Measurements from ENCODE around the gene COG5.

Gene COG5

DNA sequence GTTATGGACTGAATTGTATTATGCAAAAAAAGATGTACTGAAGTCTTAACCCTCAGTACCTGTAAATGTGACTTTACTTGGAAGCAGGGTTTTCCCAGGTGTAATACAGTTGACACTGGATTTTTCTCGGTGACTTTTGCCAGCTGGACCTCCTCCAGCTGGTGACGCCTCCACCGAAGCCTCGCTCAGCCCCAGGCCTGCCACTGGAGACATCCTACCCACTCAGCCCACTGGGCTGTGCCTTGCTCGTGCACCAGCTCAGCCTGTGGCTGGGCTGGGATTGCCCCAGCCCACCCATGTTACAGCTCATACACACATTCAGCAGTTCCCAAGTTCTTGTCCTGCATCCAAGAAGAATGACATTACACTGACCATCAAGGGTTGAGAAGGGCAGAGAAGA is 136.3 kb downstream of the COG5 start:
- Histone ChIP-seq H4K20me1 (ENCODE audit: control insufficient read depth, insufficient read depth, low read depth, low read length) (no peaks in the 10 kb centered on the region), H3K4me3 (ENCODE audit: low read length) (no peak overlapping the region), H3K27me3 (ENCODE audit: control insufficient read depth, low read length) (no peaks in the 10 kb centered on the region), H3K36me3 (ENCODE audit: control insufficient read depth, low read length) (no peaks in the 10 kb centered on the region), H3K79me2 (ENCODE audit: control insufficient read depth, low read length) (no peaks in the 10 kb centered on the region), H3K9me3 (ENCODE audit: control insufficient read depth, insufficient read depth, low read length) (peaks cover 12% of the 10 kb centered on the region; the same call in 1 of the 2 replicates), H3K4me2 (ENCODE audit: low read length) (no peak overlapping the region), H3K9me2 (replicated peaks; ENCODE audit: control insufficient read depth, low read length) (no peaks in the 10 kb centered on the region), H3F3A (ENCODE audit: control insufficient read depth, insufficient read depth) (no peaks in the 10 kb centered on the region), H3K27ac (ENCODE audit: low read depth, low read length) (no peak overlapping the region), H3K4me1 (ENCODE audit: control insufficient read depth, low read length) (peaks cover 9% of the 10 kb centered on the region)
- TF ChIP-seq, protein P1, sequence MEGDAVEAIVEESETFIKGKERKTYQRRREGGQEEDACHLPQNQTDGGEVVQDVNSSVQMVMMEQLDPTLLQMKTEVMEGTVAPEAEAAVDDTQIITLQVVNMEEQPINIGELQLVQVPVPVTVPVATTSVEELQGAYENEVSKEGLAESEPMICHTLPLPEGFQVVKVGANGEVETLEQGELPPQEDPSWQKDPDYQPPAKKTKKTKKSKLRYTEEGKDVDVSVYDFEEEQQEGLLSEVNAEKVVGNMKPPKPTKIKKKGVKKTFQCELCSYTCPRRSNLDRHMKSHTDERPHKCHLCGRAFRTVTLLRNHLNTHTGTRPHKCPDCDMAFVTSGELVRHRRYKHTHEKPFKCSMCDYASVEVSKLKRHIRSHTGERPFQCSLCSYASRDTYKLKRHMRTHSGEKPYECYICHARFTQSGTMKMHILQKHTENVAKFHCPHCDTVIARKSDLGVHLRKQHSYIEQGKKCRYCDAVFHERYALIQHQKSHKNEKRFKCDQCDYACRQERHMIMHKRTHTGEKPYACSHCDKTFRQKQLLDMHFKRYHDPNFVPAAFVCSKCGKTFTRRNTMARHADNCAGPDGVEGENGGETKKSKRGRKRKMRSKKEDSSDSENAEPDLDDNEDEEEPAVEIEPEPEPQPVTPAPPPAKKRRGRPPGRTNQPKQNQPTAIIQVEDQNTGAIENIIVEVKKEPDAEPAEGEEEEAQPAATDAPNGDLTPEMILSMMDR (IDR thresholded peaks at IDR 0.05; ENCODE audit: low read depth, low read length, poor library complexity, severe bottlenecking), result no peak
- TF ChIP-seq EZH2phosphoT487 (IDR thresholded peaks at IDR 0.05; ENCODE audit: borderline replicate concordance, low read length), result no peak

- 0 out of 2 replicates have a peak, but pooled peaks cover 4% of the 10 kb centered on the region for H3F3A ChIP-seq (ENCODE audit: control insufficient read depth, insufficient read depth)
- H3K4me1 ChIP-seq (ENCODE audit: control insufficient read depth, low read length), result no peaks in the 10 kb centered on the region
- no peaks in the 10 kb centered on the region for H4K20me1 ChIP-seq (ENCODE audit: control insufficient read depth, insufficient read depth, low read depth, low read length)
- H3K79me2 ChIP-seq (ENCODE audit: control insufficient read depth, low read length), result no peaks in the 10 kb centered on the region
- 0 out of 2 replicates have a peak, but pooled peaks cover 3% of the 10 kb centered on the region for H3K36me3 ChIP-seq (ENCODE audit: control insufficient read depth, low read length)
- no peaks in the 10 kb centered on the region for H3K9me2 ChIP-seq (replicated peaks; ENCODE audit: control insufficient read depth, low read length)
- no peaks in the 10 kb centered on the region for H3K9me3 ChIP-seq (ENCODE audit: control insufficient read depth, insufficient read depth, low read length)
- no peak overlapping the region for H3K27ac ChIP-seq (ENCODE audit: low read depth, low read length)
- H3K4me3 ChIP-seq (ENCODE audit: low read length), result no peak overlapping the region
- no peak overlapping the region for H3K4me2 ChIP-seq (ENCODE audit: low read length)
- no peak for TF ChIP-seq EZH2phosphoT487 (IDR thresholded peaks at IDR 0.05; ENCODE audit: borderline replicate concordance, low read length)
- TF ChIP-seq, protein P1 (IDR thresholded peaks at IDR 0.05; ENCODE audit: low read depth, low read length, poor library complexity, severe bottlenecking), result no peak
- H3K27me3 ChIP-seq (ENCODE audit: control insufficient read depth, low read length), result no peaks in the 10 kb centered on the region
These were observed 149.5 kb downstream of the COG5 start for GRCh38 chr7:107414198-107414597.

GRCh38 chr7:107408349-107408748 is 155.4 kb downstream of the COG5 start:
- H3K27me3 ChIP-seq (ENCODE audit: control insufficient read depth, low read length), result no peaks in the 10 kb centered on the region
- H3K4me1 ChIP-seq (ENCODE audit: control insufficient read depth, low read length), result no peaks in the 10 kb centered on the region
- H3K4me3 ChIP-seq (ENCODE audit: low read length), result no peak overlapping the region
- H3K4me2 ChIP-seq (ENCODE audit: low read length), result no peak overlapping the region
- no peaks in the 10 kb centered on the region for H4K20me1 ChIP-seq (ENCODE audit: control insufficient read depth, insufficient read depth, low read depth, low read length)
- 0 out of 2 replicates have a peak, but pooled peaks cover 2% of the 10 kb centered on the region for H3F3A ChIP-seq (ENCODE audit: control insufficient read depth, insufficient read depth)
- TF ChIP-seq, protein P1 (IDR thresholded peaks at IDR 0.05; ENCODE audit: low read depth, low read length, poor library complexity, severe bottlenecking), result no peak
- no peak for TF ChIP-seq EZH2phosphoT487 (IDR thresholded peaks at IDR 0.05; ENCODE audit: borderline replicate concordance, low read length)
- no peak overlapping the region for H3K27ac ChIP-seq (ENCODE audit: low read depth, low read length)
- no peaks in the 10 kb centered on the region for H3K79me2 ChIP-seq (ENCODE audit: control insufficient read depth, low read length)
- H3K9me3 ChIP-seq (ENCODE audit: control insufficient read depth, insufficient read depth, low read length), result no peaks in the 10 kb centered on the region
- 0 out of 2 replicates have a peak, but pooled peaks cover 3% of the 10 kb centered on the region for H3K36me3 ChIP-seq (ENCODE audit: control insufficient read depth, low read length)
- H3K9me2 ChIP-seq (replicated peaks; ENCODE audit: control insufficient read depth, low read length), result no peaks in the 10 kb centered on the region

All from DOHH2 (cell line).